ENCODE results near the gene CACNG5. TPM values are rescaled to one million over a fixed set of nuclear protein-coding genes. Genes with fewer than 3 reads are reported as not detected.

The CACNG5 gene
- polyA plus RNA-seq, 10 donors, result 0.10 to 0.16 TPM; not detected in 8

Other genes with a start within 250 kb of the CACNG5 start
- gene CACNG4, start 129.6 kb downstream of the CACNG5 start, polyA plus RNA-seq (ENCODE audit: insufficient read length in 10 of 10), result 10 to 100 TPM in 7 of 10 donors, 1 to 10 TPM in 3; 4.8 to 14.7 (median 12.4) TPM
- gene CACNG1, start 209.4 kb downstream of the CACNG5 start, polyA plus RNA-seq (ENCODE audit: insufficient read length in 10 of 10), result 100 to 1,000 TPM; 101 to 249 (median 186) TPM

Measured in muscle of back (tissue), 10 donors.